GM23248 (cell line): ENCODE measurements around the gene RPL7A.

ENCODE experiments used
- EZH2 ChIP-seq: fragments of 200-600 bp; sonication (generic); IDR thresholded peaks from 2 replicates; pipeline ENCODE4 v1.6.1; 2018; ENCODE audit warnings: antibody characterized with exemption, mild to moderate bottlenecking; ENCODE audit not compliant: insufficient read depth, poor library complexity, severe bottlenecking
- EZH2phosphoT487 ChIP-seq: fragments of 200-600 bp; sonication (generic); IDR thresholded peaks from 2 replicates; pipeline ENCODE4 v1.6.1; 2018; ENCODE audit warnings: antibody characterized with exemption, moderate library complexity, mild to moderate bottlenecking, low read depth; ENCODE audit not compliant: insufficient read depth

- TF ChIP-seq EZH2 (no peak), EZH2phosphoT487 (no peak)
Observed at GRCh38 chr9:133372144-133372543, 24.1 kb downstream of the RPL7A start.
